H9 (cell line): ENCODE results near the gene IRF1. TPM values are rescaled to one million over a fixed set of nuclear protein-coding genes. Genes with fewer than 3 reads are reported as not detected.

Source experiments
- DNase-seq: peaks from one replicate; pipeline ENCODE4 v3.0.0-alpha.2; 2017
- H2AFZ ChIP-seq: one replicate; pipeline ENCODE4 v1.6.1; 2013; ENCODE audit warnings: mild to moderate bottlenecking, low read length, control low read depth, moderate library complexity
- H2AK5ac ChIP-seq: 2 replicates; pipeline ENCODE4 v1.6.1; 2013; ENCODE audit warnings: low read length, control low read depth, mixed read lengths; ENCODE audit not compliant: insufficient read length
- H2BK120ac ChIP-seq: one replicate; pipeline ENCODE4 v1.6.1; 2013; ENCODE audit warnings: low read depth, mild to moderate bottlenecking, low read length, control low read depth, inconsistent platforms; ENCODE audit not compliant: poor library complexity, severe bottlenecking
- H2BK12ac ChIP-seq: 2 replicates; pipeline ENCODE4 v1.6.1; 2013; ENCODE audit warnings: low read length, control low read depth, mixed read lengths, low read depth; ENCODE audit not compliant: insufficient read length
- H2BK15ac ChIP-seq: 2 replicates; pipeline ENCODE4 v1.6.1; 2013; ENCODE audit warnings: low read depth, low read length, control low read depth
- H2BK20ac ChIP-seq: one replicate; pipeline ENCODE4 v1.6.1; 2013; ENCODE audit warnings: low read depth, mild to moderate bottlenecking, low read length, control low read depth, inconsistent platforms; ENCODE audit not compliant: poor library complexity, severe bottlenecking
- H2BK5ac ChIP-seq: 2 replicates; pipeline ENCODE4 v1.6.1; 2013; ENCODE audit warnings: low read length, control low read depth, mixed read lengths; ENCODE audit not compliant: insufficient read length
- H3K14ac ChIP-seq: 2 replicates; pipeline ENCODE4 v1.6.1; 2013; ENCODE audit warnings: low read length, control low read depth; ENCODE audit not compliant: insufficient read depth
- H3K18ac ChIP-seq: 2 replicates; pipeline ENCODE4 v1.6.1; 2013; ENCODE audit warnings: low read depth, mild to moderate bottlenecking, mixed read lengths, low read length, control low read depth; ENCODE audit not compliant: insufficient read length
- H3K23ac ChIP-seq: 2 replicates; pipeline ENCODE4 v1.6.1; 2013; ENCODE audit warnings: low read length, control low read depth, mixed read lengths, low read depth; ENCODE audit not compliant: insufficient read length
- H3K23me2 ChIP-seq: 2 replicates; pipeline ENCODE4 v1.6.1; 2013; ENCODE audit warnings: low read depth, mild to moderate bottlenecking, mixed read lengths, low read length, control low read depth; ENCODE audit not compliant: insufficient read length, poor library complexity, severe bottlenecking
- H3K27ac ChIP-seq: 2 replicates; pipeline ENCODE4 v1.5.1; 2013; ENCODE audit warnings: low read length, control low read depth, mixed read lengths, low read depth; ENCODE audit not compliant: insufficient read length
- H3K27me3 ChIP-seq: 2 replicates; pipeline ENCODE4 v1.6.1; 2013; ENCODE audit warnings: low read length, control low read depth, inconsistent platforms; ENCODE audit not compliant: insufficient read depth
- H3K4ac ChIP-seq: 2 replicates; pipeline ENCODE4 v1.6.1; 2013; ENCODE audit warnings: low read depth, mild to moderate bottlenecking, control low read depth, inconsistent platforms, low read length, moderate library complexity
- H3K4me1 ChIP-seq: 2 replicates; pipeline ENCODE4 v1.6.1; 2013; ENCODE audit warnings: low read length, control low read depth, inconsistent platforms; ENCODE audit not compliant: insufficient read depth
- H3K4me2 ChIP-seq: 2 replicates; pipeline ENCODE4 v1.6.1; 2013; ENCODE audit warnings: low read length, control low read depth, mixed read lengths; ENCODE audit not compliant: insufficient read length, insufficient read depth
- H3K56ac ChIP-seq: 2 replicates; pipeline ENCODE4 v1.6.1; 2013; ENCODE audit warnings: low read depth, mild to moderate bottlenecking, mixed read lengths, low read length, control low read depth; ENCODE audit not compliant: insufficient read length
- H3K79me1 ChIP-seq: 2 replicates; pipeline ENCODE4 v1.6.1; 2013; ENCODE audit warnings: low read depth, mild to moderate bottlenecking, moderate library complexity, low read length, control low read depth, inconsistent platforms; ENCODE audit not compliant: insufficient read depth, poor library complexity, severe bottlenecking
- H3K79me2 ChIP-seq: 2 replicates; pipeline ENCODE4 v1.6.1; 2013; ENCODE audit warnings: low read length, control low read depth, inconsistent platforms; ENCODE audit not compliant: insufficient read depth
- H3K9ac ChIP-seq: 2 replicates; pipeline ENCODE4 v1.6.1; 2013; ENCODE audit warnings: low read length, control low read depth, mixed read lengths; ENCODE audit not compliant: insufficient read length; ENCODE audit errors: extremely low read depth
- H3K9me3 ChIP-seq: one replicate; pipeline ENCODE4 v1.6.1; 2013; ENCODE audit warnings: low read depth, low read length, inconsistent platforms; ENCODE audit not compliant: control insufficient read depth
- H3T11ph ChIP-seq: one replicate; pipeline ENCODE4 v1.6.1; 2013; ENCODE audit warnings: mild to moderate bottlenecking, low read length, control low read depth, inconsistent platforms
- H4K20me1 ChIP-seq: one replicate; pipeline ENCODE4 v1.6.1; 2013; ENCODE audit not compliant: control insufficient read depth, insufficient read length, insufficient read depth
- H4K5ac ChIP-seq: 2 replicates; pipeline ENCODE4 v1.6.1; 2013; ENCODE audit warnings: low read depth, mild to moderate bottlenecking, mixed read lengths, low read length, control low read depth; ENCODE audit not compliant: insufficient read length
- H4K8ac ChIP-seq: replicated peaks from 2 replicates; pipeline ENCODE4 v1.6.1; 2013; ENCODE audit warnings: low read length, control low read depth, mixed read lengths, low read depth; ENCODE audit not compliant: insufficient read length
- H4K91ac ChIP-seq: 2 replicates; pipeline ENCODE4 v1.6.1; 2013; ENCODE audit warnings: low read depth, mild to moderate bottlenecking, moderate library complexity, mixed read lengths, low read length, control low read depth; ENCODE audit not compliant: insufficient read length
- H3K27ac Mint-ChIP-seq, 3 experiments: 2 replicates in 2 of 3; 3 replicates in 1 of 3; pipeline ENCODE4 v1.8.0; 2020 to 2021; ENCODE audit warnings: mixed read lengths in 3 of 3, mild to moderate bottlenecking in 1 of 3, moderate library complexity in 1 of 3
- H3K27me3 Mint-ChIP-seq: 2 replicates; pipeline ENCODE4 v1.8.0; 2021; ENCODE audit warnings: low read depth, mild to moderate bottlenecking, moderate library complexity, mixed read lengths
- H3K36me3 Mint-ChIP-seq, 3 experiments: 2 replicates in 2 of 3; 3 replicates in 1 of 3; pipeline ENCODE4 v1.8.0; 2020 to 2021; ENCODE audit warnings: low read depth in 3 of 3, mixed read lengths in 3 of 3; ENCODE audit not compliant: insufficient read depth in 1 of 3
- H3K4me1 Mint-ChIP-seq, 2 experiments: 2 replicates each; pipeline ENCODE4 v1.8.0; 2020; ENCODE audit warnings: mixed read lengths in 2 of 2
- H3K4me3 Mint-ChIP-seq, 2 experiments: 2 replicates in 1 of 2; 3 replicates in 1 of 2; pipeline ENCODE4 v1.8.0; 2020 to 2021; ENCODE audit warnings: mild to moderate bottlenecking in 2 of 2, mixed read lengths in 2 of 2, moderate library complexity in 1 of 2
- H3K9me3 Mint-ChIP-seq, 2 experiments: 2 replicates in 1 of 2; 3 replicates in 1 of 2; pipeline ENCODE4 v1.8.0; 2020; ENCODE audit warnings: mild to moderate bottlenecking in 2 of 2, mixed read lengths in 2 of 2, moderate library complexity in 1 of 2
- WGBS: extraction: QIAGEN DNeasy Blood & Tissue Kit; methylation state at CpG from one replicate; pipeline ENCODE4 v1.1.7; 2013; ENCODE audit warnings: missing lambda C conversion rate, low lambda C conversion rate, mixed read lengths; ENCODE audit not compliant: insufficient read length; ENCODE audit errors: extremely low coverage; 5-methylcytosine and 5-hydroxymethylcytosine counted together
- total RNA-seq: library from RNA; stranded (reverse); gene quantifications from 2 replicates; pipeline ENCODE4 v1.2.1, GENCODE V29; 2021
- TF ChIP-seq, protein P1 (sequence below): fragments of 200-600 bp; sonication (generic); conservative IDR thresholded peaks from 3 replicates; pipeline ENCODE4 v1.8.0; 2021; ENCODE audit warnings: antibody characterized with exemption, mild to moderate bottlenecking

IRF1 gene
- total RNA-seq, 1 experiment from 2014 or later: 8.7 TPM

DNA sequence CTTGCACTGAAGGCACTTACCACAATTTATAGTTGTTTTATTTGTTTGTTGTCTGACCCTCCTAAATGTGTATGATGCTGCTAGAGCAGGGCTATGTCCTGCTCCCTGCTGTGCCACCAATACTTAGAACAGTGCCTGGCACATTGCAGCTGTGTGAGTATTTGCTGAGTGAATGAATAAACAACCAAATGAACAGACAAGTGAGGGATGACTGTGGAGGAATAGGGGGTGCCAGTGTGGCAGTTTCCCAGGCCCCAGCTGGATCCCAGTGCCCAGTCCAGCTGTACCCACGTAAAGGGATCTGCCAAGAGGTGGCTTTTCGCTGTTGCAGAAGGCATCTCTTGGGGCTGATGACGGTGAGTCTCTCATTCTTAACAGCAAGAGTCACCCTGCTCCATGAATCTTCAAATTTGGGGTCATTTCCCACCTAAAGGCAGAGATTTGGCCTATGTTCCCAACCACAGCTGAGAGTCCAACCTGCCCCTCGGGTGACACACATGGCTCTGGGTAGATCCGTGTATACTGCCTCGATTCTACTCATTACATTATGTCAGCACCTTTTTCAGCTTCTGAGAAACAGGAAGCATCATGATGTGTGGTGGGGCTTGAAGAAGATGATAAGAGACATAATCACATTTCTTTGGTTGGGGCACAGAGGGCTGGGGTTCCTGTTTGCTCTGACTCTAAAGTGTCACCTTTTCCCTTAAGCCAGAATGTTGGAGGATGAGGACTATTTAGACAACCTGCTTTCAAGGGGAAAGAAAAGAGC, 38.5 kb upstream of the IRF1 start:
- H2BK15ac ChIP-seq: no peak overlapping the region

More for the DNA sequence above, 38.5 kb upstream of the IRF1 start:
- H3K23me2 ChIP-seq: no peaks in the 10 kb centered on the region
- no peaks in the 10 kb centered on the region for H3K79me1 ChIP-seq
- no peaks in the 10 kb centered on the region for H3K9me3 ChIP-seq
- no CpG with 5 or more reads among the region's 6 CpGs for WGBS
- no peak overlapping the region for H4K5ac ChIP-seq
- H3K79me2 ChIP-seq: no peaks in the 10 kb centered on the region
- Mint-ChIP-seq H3K27ac (no peak overlapping the region), H3K36me3 (no peaks in the 10 kb centered on the region), H3K9me3 (no peaks in the 10 kb centered on the region), H3K27me3 (peaks cover 14% of the 10 kb centered on the region), H3K4me1 (peaks cover 0 to 2% of the 10 kb centered on the region in 2 experiments; a peak in 2 of 4 replicates), H3K4me3 (no peak overlapping the region)
- H4K20me1 ChIP-seq: no peaks in the 10 kb centered on the region
- no peak overlapping the region for H2BK20ac ChIP-seq
- H2BK5ac ChIP-seq: no peak overlapping the region
- H3K4ac ChIP-seq: no peak overlapping the region
- H3K27ac ChIP-seq: no peak overlapping the region
- no peak overlapping the region for H4K8ac ChIP-seq
- no peaks in the 10 kb centered on the region for H3K4me1 ChIP-seq
- no peak overlapping the region for H3T11ph ChIP-seq
- no peak overlapping the region for H2AFZ ChIP-seq
- H2BK12ac ChIP-seq: no peak overlapping the region
- no peak overlapping the region for H2BK120ac ChIP-seq
- no peak overlapping the region for H4K91ac ChIP-seq
- no peaks in the 10 kb centered on the region for H3K27me3 ChIP-seq
- no peak overlapping the region for H3K18ac ChIP-seq
- TF ChIP-seq, protein P1, sequence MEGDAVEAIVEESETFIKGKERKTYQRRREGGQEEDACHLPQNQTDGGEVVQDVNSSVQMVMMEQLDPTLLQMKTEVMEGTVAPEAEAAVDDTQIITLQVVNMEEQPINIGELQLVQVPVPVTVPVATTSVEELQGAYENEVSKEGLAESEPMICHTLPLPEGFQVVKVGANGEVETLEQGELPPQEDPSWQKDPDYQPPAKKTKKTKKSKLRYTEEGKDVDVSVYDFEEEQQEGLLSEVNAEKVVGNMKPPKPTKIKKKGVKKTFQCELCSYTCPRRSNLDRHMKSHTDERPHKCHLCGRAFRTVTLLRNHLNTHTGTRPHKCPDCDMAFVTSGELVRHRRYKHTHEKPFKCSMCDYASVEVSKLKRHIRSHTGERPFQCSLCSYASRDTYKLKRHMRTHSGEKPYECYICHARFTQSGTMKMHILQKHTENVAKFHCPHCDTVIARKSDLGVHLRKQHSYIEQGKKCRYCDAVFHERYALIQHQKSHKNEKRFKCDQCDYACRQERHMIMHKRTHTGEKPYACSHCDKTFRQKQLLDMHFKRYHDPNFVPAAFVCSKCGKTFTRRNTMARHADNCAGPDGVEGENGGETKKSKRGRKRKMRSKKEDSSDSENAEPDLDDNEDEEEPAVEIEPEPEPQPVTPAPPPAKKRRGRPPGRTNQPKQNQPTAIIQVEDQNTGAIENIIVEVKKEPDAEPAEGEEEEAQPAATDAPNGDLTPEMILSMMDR: no peak
- no peak overlapping the region for H3K4me2 ChIP-seq
- no peak for DNase-seq
- no peak overlapping the region for H3K23ac ChIP-seq
- H2AK5ac ChIP-seq: no peak overlapping the region
- H3K56ac ChIP-seq: no peak overlapping the region
- no peak overlapping the region for H3K9ac ChIP-seq
- H3K14ac ChIP-seq: no peak overlapping the region
